Prostate gland (tissue), 2 donors: Measurements from ENCODE around the gene TTC27.

Source experiments
- CTCF ChIP-seq, 4 experiments: fragments of 200-600 bp in 2 of 4; fragments of 450-650 bp in 2 of 4; sonication (generic) in 2 of 4; IDR thresholded peaks; 1 replicate in 3 of 4; 2 replicates in 1 of 4; pipeline ENCODE4 v1.5.1; 2016 to 2019; ENCODE audit warnings: antibody characterized with exemption in 4 of 4, mild to moderate bottlenecking in 2 of 4, moderate library complexity in 2 of 4
- POLR2A ChIP-seq: fragments of 450-650 bp; IDR thresholded peaks from one replicate; pipeline ENCODE4 v1.6.1; 2016; ENCODE audit warnings: antibody characterized with exemption, mild to moderate bottlenecking
- POLR2AphosphoS5 ChIP-seq: sonication (generic); formaldehyde crosslinking; IDR thresholded peaks from one replicate; pipeline ENCODE4 v1.6.1; 2017; ENCODE audit warnings: antibody characterized with exemption

- TF ChIP-seq CTCF (IDR thresholded peaks at IDR 0.05) = no peak
- no peak for TF ChIP-seq POLR2A
- TF ChIP-seq POLR2AphosphoS5 = no peak
Measured at GRCh38 chr2:32663864-32664263, 36.0 kb downstream of the TTC27 start.
